IMR-90 (cell line): ENCODE results near the gene OR7C1. TPM values are rescaled to one million over a fixed set of nuclear protein-coding genes. Genes with fewer than 3 reads are reported as not detected.
"Not testable (repeated sequence)": the region's sequence is repeated elsewhere in the genome, so short reads cannot be mapped to it uniquely, and the experiment has no call there.

Source experiments
- ATAC-seq: fragments of 200-7000 bp; cut with Tn5 transposase; 2 replicates; pipeline ENCODE4 v1.9.1; 2020; ENCODE audit warnings: low read depth, mild to moderate bottlenecking, moderate library complexity
- BruUV-seq: library from RNA; stranded (reverse); fragments of 400-500 nt; replicated peaks from 2 replicates; lab custom pipeline; 2021; lab: Mats Ljungman, UMichigan
- CTCF ChIA-PET: fragments of 300-600 bp; formaldehyde crosslinking; extraction: SDS; loops from one replicate; lab custom pipeline; 2021; ENCODE audit warnings: antibody characterized with exemption; lab: Yijun Ruan, JAX
- POLR2A ChIA-PET: fragments of 300-600 bp; sonication (Branson Sonifier 250); formaldehyde crosslinking; loops from one replicate; lab custom pipeline; 2022; ENCODE audit warnings: antibody characterized with exemption; ENCODE audit not compliant: unreplicated experiment; lab: Charles Lee
- DNase-seq: peaks from one replicate; pipeline ENCODE4 v3.0.0; 2013
- H2AFZ ChIP-seq: replicated peaks from 2 replicates; pipeline ENCODE3; 2013; ENCODE audit warnings: low read length, mild to moderate bottlenecking; ENCODE audit not compliant: poor library complexity
- H2AK5ac ChIP-seq: 2 replicates; pipeline ENCODE4 v1.6.1; 2013; ENCODE audit warnings: low read depth, low read length, inconsistent platforms
- H2AK9ac ChIP-seq: replicated peaks from 2 replicates; pipeline ENCODE3; 2013; ENCODE audit warnings: mild to moderate bottlenecking, low read depth, low read length, moderate library complexity; ENCODE audit not compliant: poor library complexity
- H2BK120ac ChIP-seq: 2 replicates; pipeline ENCODE4 v1.6.1; 2013; ENCODE audit warnings: low read depth, low read length, inconsistent platforms
- H2BK15ac ChIP-seq: 3 replicates; pipeline ENCODE4 v1.6.1; 2013; ENCODE audit warnings: low read depth, low read length, inconsistent platforms
- H2BK20ac ChIP-seq: 2 replicates; pipeline ENCODE4 v1.6.1; 2013; ENCODE audit warnings: low read depth, mild to moderate bottlenecking, inconsistent platforms, low read length, moderate library complexity
- H2BK5ac ChIP-seq: 2 replicates; pipeline ENCODE4 v1.6.1; 2013; ENCODE audit warnings: mild to moderate bottlenecking, low read depth, low read length, inconsistent platforms; ENCODE audit not compliant: poor library complexity, severe bottlenecking
- H3K14ac ChIP-seq: replicated peaks from 2 replicates; pipeline ENCODE4 v1.6.1; 2013; ENCODE audit warnings: low read depth, low read length, inconsistent platforms
- H3K18ac ChIP-seq: 2 replicates; pipeline ENCODE4 v1.6.1; 2013; ENCODE audit warnings: low read depth, low read length, control low read depth
- H3K23ac ChIP-seq: 2 replicates; pipeline ENCODE4 v1.6.1; 2013; ENCODE audit warnings: low read depth, low read length, inconsistent platforms
- H3K27ac ChIP-seq: 2 replicates; pipeline ENCODE4 v1.5.1; 2013; ENCODE audit warnings: mild to moderate bottlenecking, control low read depth, low read length; ENCODE audit not compliant: insufficient read depth
- H3K27me3 ChIP-seq: 2 replicates; pipeline ENCODE4 v1.6.1; 2013; ENCODE audit warnings: low read length; ENCODE audit not compliant: control insufficient read depth, insufficient read depth
- H3K36me3 ChIP-seq: 2 replicates; pipeline ENCODE4 v1.6.1; 2013; ENCODE audit warnings: low read length, mixed read lengths; ENCODE audit not compliant: control insufficient read depth, insufficient read depth
- H3K4ac ChIP-seq: 2 replicates; pipeline ENCODE4 v1.6.1; 2013; ENCODE audit warnings: low read depth, low read length, inconsistent platforms
- H3K4me1 ChIP-seq: 2 replicates; pipeline ENCODE4 v1.6.1; 2013; ENCODE audit warnings: low read length, mixed read lengths; ENCODE audit not compliant: control insufficient read depth, insufficient read depth
- H3K4me2 ChIP-seq: 2 replicates; pipeline ENCODE4 v1.6.1; 2013; ENCODE audit warnings: low read depth, mild to moderate bottlenecking, control low read depth, low read length, moderate library complexity
- H3K4me3 ChIP-seq: 2 replicates; pipeline ENCODE4 v1.5.1; 2013; ENCODE audit warnings: low read depth, mild to moderate bottlenecking, control low read depth, low read length, moderate library complexity; ENCODE audit not compliant: insufficient read depth
- H3K56ac ChIP-seq: 2 replicates; pipeline ENCODE4 v1.6.1; 2013; ENCODE audit warnings: low read length, inconsistent platforms; ENCODE audit not compliant: insufficient read depth; ENCODE audit errors: extremely low read depth
- H3K79me1 ChIP-seq, 2 experiments: 2 replicates each; pipeline ENCODE4 v1.6.1; 2013; ENCODE audit warnings: low read length in 2 of 2, inconsistent platforms in 1 of 2, low read depth in 1 of 2
- H3K9ac ChIP-seq: 2 replicates; pipeline ENCODE4 v1.6.1; 2013; ENCODE audit warnings: low read depth, low read length, control low read depth
- H3K9me1 ChIP-seq: 2 replicates; pipeline ENCODE4 v1.6.1; 2013; ENCODE audit warnings: low read length, inconsistent platforms; ENCODE audit not compliant: insufficient read depth
- H3K9me3 ChIP-seq: 2 replicates; pipeline ENCODE4 v1.6.1; 2013; ENCODE audit warnings: low read length; ENCODE audit not compliant: control insufficient read depth, insufficient read depth
- H4K20me1 ChIP-seq: 2 replicates; pipeline ENCODE4 v1.6.1; 2013; ENCODE audit warnings: low read length, inconsistent platforms; ENCODE audit not compliant: insufficient read depth
- H4K5ac ChIP-seq: 2 replicates; pipeline ENCODE4 v1.6.1; 2013; ENCODE audit warnings: mild to moderate bottlenecking, low read depth, low read length, control low read depth
- H4K8ac ChIP-seq, 2 experiments: 2 replicates each; pipeline ENCODE4 v1.6.1; 2013; ENCODE audit warnings: low read depth in 2 of 2, low read length in 2 of 2, control low read depth in 1 of 2, inconsistent platforms in 1 of 2
- H4K91ac ChIP-seq: 2 replicates; pipeline ENCODE4 v1.6.1; 2013; ENCODE audit warnings: low read depth, low read length, inconsistent platforms; ENCODE audit not compliant: insufficient read depth
- WGBS, 2 experiments: methylation state at CpG; one replicate each; pipeline versions ENCODE4 v1.1.5 to v1.1.7; 2013; ENCODE audit warnings: missing lambda C conversion rate in 2 of 2; ENCODE audit not compliant: insufficient read length in 1 of 2; ENCODE audit errors: extremely low coverage in 2 of 2; 5-methylcytosine and 5-hydroxymethylcytosine counted together
- dilution Hi-C: fragments of 300-500 bp; cut with HindIII; formaldehyde crosslinking; loops from one replicate; pipeline ENCODE4 v1.14.3; 2018; ENCODE audit warnings: low sequenced_read_pairs; ENCODE audit not compliant: unreplicated experiment
- in situ Hi-C: fragments of 300-500 bp; cut with MboI; formaldehyde crosslinking; loops from 3 replicates; pipeline ENCODE4 v1.14.3; 2019; ENCODE audit warnings: low sequenced_read_pairs, inconsistent platforms, mixed read lengths
- intact Hi-C: fragments of 100-400 bp; cut with micrococcal nuclease; formaldehyde crosslinking; loops from 2 replicates; pipeline ENCODE4 v1.10.0; 2022
- polyA plus RNA-seq, 3 experiments: library from polyadenylated mRNA; depleted of rRNA; stranded (reverse); fragments of >200 nt; gene quantifications; 2 replicates each; pipeline ENCODE4 v1.2.3, GENCODE V29; 2012; ENCODE audit warnings: low replicate concordance in 1 of 3
- total RNA-seq: library from RNA; depleted of rRNA; stranded (reverse); fragments of >200 nt; gene quantifications from 2 replicates; pipeline ENCODE4 v1.2.3, GENCODE V29; 2012

The OR7C1 gene
- total and polyA plus RNA-seq, 2 of the 4 experiments (the other 2 are of a cell fraction) = not detected

DNA sequence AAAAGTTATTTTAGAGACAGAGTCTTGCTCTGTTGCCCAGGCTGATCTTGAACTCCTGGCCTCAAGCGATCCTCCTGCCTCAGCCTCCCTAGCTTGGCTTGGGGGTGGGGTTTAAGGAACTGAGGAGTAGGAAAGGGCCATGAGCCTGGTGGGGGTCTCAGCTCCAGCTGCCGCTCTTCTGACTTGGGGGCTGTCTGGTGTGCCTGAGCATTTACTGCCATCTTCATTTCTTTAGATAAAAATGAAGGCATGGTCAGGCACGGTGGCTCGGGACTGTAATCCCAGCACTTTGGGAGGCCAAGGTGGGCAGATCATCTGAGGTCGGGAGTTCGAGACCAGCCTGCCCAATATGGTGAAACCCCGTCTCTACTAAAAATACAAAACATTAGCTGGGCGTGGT lies 59.7 kb downstream of the OR7C1 start:
- H3K4me2 ChIP-seq, H3K4me3 ChIP-seq: not testable (repeated sequence)

More for the DNA sequence above, 59.7 kb downstream of the OR7C1 start:
- H2BK5ac ChIP-seq, H3K14ac ChIP-seq, H2BK15ac ChIP-seq, H2AK5ac ChIP-seq, CTCF ChIA-PET, H4K5ac ChIP-seq, H3K27me3 ChIP-seq, H4K20me1 ChIP-seq, dilution Hi-C loops, H3K56ac ChIP-seq, H3K4me1 ChIP-seq, H3K27ac ChIP-seq, in situ Hi-C loops, ATAC-seq, H2BK120ac ChIP-seq, H4K8ac ChIP-seq, H3K79me1 ChIP-seq, H2AFZ ChIP-seq, H4K91ac ChIP-seq, BruUV-seq, POLR2A ChIA-PET, H3K36me3 ChIP-seq, H3K9ac ChIP-seq, DNase-seq, H2AK9ac ChIP-seq, H3K9me1 ChIP-seq, H3K18ac ChIP-seq, H3K23ac ChIP-seq, H3K9me3 ChIP-seq, intact Hi-C loops, H3K4ac ChIP-seq, H2BK20ac ChIP-seq: not testable (repeated sequence)
- no CpG with 5 or more reads among the region's 8 CpGs for WGBS, 2 experiments
